ENCODE results near the gene EIF4A3.

- TF ChIP-seq SP1 (CRISPR knock-in tag; conservative IDR thresholded peaks at IDR 0.05) (no peak), CTCF (IDR thresholded peaks at IDR 0.05) (no peak), HMGXB4 (CRISPR knock-in tag; IDR thresholded peaks at IDR 0.05) (no peak), MLX (CRISPR knock-in tag; IDR thresholded peaks at IDR 0.05) (no peak), E2F5 (CRISPR knock-in tag; IDR thresholded peaks at IDR 0.05) (no peak)
Measured at GRCh38 chr17:80187515-80187941, 40.6 kb upstream of the EIF4A3 start.
